ENCODE data around the gene MT1F.

The MT1F gene

DNA sequence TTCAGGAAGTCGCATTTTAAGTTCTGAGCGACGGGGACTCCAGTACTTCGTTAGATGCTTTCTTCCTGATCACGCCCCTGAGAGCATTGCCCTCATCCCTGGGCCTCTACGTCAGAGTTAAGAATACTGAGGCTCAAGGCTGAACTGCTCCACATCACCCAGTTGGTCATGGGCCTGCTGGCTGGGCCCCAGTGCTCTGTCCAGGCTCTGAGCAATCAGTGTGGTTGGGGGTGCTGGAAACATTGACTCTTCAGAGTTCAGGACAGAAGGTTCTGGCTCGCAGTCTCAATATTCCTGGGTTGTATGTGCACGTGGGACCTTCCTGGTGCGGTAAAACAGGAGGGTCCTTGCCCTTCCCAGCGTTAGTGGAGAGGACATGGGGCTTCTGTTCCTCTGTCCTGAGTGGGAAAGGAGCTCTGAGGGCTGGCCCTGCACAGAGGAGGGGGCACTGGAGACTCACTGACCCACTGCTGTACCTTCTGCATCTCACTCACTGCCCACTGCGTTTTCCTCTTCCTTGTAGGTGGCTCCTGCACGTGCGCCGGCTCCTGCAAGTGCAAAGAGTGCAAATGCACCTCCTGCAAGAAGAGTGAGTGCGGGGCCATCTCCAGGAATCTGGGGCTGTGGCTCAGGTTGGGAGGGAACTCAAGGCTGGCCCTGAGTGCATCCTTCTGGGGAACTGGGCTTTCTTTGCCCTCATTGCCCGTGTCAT, 31.7 kb upstream of the MT1F start:
- no peak for DNase-seq

DNA sequence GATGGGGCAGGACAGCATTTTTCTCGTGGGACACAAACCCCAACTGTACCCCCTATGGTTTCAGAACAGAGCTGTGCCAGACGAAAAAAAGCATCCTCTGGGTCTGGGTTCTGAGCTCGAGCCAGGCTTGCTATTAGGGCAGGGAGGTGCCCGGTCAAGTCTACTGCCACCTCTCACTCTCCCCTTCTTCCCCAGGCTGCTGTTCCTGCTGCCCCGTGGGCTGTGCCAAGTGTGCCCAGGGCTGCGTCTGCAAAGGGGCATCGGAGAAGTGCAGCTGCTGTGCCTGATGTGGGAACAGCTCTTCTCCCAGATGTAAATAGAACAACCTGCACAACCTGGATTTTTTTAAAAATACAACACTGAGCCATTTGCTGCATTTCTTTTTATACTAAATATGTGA, 31.1 kb upstream of the MT1F start:
- DNase-seq: no peak

DNA sequence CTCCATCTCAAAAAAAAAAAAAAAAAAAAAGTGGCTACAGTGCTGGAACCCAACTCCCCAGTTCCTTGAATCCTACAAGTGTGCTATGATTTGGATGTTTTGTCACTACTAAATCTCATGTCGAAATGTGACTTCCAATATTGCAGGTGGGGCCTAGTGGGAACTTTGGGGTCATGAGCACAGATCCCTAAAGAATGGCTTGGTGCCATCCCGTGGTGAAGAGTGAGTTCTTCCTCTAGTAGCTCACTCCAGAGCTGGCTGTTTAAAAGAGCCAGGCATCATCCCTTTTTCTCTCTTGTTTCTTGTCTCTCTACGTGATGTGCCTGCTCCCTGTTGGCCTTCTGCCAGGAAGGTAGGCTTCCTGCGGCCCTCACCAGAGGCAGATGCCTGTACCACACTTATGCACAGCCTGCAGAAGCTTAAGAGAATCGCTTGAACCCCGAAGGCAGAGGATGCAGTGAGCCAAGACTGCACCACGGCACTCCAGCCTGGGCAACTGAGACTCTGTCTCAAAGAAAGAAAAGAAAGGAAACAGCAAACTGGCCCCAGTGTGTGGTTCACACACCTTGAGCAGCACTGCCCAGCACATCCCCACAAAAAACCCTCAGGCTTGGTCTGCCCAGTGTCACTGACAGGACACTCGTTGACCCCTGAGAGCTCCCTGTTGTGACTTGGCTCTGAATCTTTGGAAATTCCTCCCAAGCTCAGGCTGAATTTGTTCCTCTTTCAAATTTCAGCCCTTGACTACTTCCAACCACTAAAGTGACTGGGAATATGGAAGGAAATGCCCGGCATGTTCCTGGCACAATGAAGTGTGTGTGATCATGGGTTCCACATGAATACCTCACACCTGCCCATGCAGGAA, 29.0 kb upstream of the MT1F start:
- DNase-seq: no peak

DNA sequence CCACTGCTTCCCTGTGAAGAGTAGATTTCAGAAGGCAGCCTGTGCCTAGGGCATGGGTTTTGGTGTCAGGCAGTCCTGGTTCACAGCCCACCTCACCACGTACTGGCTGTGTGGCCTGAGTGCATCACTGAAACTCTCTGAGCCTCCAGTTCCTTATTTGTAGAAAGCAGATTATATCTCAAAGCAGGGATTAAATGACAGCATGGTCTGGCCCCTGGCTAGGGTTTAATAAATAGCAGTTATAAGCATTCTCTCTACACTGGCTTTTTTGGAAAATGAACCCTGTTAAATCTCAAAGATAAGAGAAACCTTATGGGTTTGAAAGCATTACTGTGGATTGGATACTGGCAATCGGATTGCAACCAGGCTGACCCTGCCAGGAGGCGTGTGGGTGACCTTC, 28.2 kb upstream of the MT1F start:
- no peak for DNase-seq

DNA sequence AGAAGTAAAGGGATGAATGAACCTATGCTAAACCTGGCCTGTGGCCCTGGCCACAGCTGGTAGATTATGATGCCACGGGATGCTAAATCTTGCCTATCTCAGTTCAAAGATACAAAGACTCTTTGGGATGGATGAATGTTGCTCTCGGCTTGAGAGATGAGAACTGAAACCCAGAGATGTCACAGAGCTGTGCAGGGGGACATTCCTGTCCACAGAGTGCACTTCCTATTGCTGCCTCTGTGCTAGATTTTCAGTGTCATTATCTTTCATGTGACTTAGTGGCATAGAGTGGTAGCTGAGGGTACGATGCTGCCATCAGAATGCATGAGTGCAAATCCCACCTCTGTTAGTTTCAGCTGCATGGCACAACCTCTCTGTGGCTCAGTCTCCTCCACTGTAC, 27.6 kb upstream of the MT1F start:
- no peak for DNase-seq

DNA sequence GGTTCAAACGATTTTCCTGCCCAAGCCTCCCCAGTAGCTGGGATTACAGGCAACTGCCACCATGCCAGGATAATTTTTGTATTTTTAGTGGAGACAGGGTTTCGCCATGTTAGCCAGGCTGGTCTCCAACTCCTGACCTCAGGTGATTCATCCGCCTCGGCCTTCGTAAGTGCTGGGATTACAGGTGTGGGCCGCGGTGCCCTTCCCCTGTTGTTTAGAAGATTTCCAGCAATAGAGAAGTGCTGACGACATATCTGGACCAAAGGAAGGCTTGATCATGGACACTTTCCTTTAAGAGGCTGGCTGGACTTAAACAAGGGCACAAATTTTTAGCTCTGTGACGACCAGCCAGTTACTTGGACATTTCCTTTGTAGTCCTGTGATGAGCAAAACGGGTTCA, 26.6 kb upstream of the MT1F start:
- no peak for DNase-seq

DNA sequence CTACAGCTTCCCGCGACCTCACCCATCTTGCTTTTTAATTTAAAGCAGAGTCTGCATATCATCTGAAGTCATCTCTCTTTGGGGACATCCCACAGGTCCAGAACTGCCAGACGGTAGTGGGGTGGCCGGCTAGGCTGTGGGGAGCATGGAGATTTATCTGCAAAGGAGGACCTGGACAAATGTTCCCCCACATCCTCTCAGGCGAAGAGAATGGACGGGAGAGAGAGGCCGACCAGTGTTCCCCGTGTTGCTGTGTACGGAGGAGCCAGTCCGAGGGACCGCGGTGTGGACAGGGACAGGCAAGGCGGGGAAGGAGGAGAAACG, 26.0 kb upstream of the MT1F start:
- DNase-seq: no peak

DNA sequence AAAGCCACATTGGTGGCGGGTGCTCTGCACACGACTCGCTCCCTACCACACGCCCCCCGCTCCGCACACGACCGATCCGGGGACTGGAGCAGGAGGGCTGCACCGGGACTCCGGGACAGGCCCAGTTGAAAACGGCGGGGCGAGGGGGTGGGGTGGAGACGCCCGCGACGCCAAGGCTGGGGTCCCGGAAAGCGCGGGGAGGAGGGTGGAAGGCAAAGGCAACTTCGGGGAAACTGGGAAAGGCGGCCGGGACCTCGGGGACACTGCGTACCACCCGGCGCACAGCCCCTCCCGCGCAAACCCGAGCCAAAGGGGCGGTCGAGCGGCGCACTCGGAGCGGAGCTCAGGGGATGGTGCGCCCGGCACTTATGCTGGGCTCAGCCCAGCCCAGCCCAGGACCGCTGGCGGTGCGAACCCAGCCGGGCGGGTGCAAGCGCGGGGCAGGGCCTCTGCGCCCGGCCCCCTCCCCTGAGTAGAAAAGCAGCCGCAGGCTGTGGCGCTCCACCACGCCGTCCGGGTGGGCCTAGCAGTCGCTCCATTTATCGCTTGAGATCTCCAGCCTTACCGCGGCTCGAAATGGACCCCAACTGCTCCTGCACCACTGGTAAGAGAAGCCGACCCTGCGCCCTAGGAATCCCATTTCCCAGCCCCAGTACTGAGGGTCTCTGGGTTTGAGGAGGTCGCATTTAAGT, 25.5 kb upstream of the MT1F start, which contains the start of gene MT1M:
Gene MT1M, plus strand, starts transcription at position 504 of the 692 bp plus-strand sequence. Its CDS starts 73 bp downstream, at position 577.
- no peak for DNase-seq

DNA sequence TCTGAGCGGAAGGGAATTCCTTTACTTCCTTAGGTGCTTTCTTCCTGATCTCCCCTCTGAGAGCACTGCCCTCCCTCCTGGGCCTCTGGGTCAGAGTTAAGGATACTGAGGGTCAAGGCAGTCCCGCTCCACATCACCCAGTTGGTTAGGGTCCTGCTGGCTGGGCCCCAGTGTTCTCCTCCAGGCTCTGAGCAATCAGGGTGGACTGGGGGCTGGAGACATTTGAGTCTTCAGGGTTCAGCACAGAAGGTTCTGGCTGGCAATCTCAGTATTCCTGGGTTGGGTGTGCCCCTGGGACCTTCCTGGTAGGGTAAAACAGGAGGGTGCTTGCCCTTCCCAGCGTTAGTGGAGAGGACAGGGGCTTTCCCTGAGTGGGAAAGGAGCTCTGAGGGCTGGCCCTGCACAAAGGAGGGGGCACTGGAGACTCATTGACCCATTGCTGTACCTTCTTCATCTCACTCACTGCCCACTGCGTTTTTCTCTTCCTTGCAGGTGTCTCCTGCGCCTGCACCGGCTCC, 24.9 kb upstream of the MT1F start:
- no peak for DNase-seq

DNA sequence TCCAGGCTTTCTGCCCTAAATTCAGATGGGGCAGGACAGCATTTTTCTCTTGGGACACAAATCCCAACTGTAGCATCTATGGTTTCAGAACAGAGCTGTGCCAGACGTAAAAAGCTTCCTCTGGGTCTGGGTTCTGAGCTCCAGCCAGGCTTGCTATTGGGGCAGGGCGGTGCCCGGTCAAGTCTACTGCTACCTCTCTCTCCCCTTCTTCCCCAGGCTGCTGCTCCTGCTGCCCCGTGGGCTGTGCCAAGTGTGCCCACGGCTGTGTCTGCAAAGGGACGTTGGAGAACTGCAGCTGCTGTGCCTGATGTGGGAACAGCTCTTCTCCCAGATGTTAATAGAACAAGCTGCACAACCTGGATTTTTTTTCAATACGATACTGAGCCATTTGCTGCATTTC, 24.2 kb upstream of the MT1F start:
- DNase-seq: no peak

DNA sequence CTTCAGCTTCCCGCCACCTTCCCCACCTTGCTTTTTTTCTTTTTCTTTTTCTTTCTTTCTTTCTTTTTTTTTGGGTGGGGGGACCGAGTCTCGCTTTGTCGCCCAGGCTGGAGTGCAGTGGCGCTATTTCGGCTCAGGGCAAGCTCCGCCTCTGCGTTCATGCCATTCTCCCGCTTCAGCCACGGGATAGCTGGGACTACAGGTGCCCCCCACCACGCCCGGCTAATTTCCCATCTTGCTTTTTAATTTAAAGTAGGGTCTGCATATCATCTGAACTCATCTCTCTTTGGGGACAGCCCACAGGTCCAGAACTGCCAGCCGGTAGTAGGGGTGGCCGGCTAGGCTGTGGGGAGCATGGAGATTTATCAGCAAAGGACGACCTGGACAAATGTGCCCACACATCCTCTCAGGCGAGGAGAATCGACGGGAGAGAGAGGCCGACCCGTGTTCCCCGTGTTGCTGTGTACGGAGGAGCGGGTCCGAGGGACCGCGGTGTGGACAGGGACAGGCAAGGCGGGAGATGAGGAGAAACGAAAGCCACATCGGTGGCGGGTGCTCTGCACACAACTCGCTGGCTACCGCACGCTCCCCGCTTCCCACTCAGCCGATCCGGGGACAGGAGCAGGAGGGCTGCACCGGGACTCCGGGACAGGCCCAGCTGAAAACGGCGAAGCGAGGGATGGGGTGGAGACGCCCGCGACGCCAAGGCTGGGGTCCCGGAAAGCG, 22.9 kb upstream of the MT1F start:
- DNase-seq: no peak

DNA sequence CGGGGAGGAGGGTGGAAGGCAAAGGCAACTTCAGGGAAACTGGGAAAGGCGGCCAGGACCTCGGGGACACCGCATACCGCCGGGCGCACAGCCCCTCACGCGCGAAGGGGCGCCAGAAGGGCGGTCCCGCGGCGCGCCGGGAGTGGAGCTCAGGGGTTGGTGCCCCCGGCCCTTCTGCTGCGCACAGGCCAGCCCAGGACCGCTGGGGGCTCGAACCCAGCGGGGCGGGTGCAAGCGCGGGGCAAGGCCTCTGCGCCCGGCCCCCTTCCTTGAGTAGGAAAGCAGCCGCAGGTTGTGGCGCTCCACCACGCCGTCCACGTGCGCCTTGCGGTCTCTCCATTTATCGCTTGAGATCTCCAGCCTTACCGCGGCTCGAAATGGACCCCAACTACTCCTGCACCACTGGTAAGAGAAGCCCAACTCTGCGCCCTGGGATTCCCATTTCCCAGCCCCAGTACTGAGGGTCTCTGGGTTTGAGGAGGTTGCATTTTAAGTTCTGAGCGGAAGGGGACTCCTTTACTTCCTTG, 22.3 kb upstream of the MT1F start:
- DNase-seq: no peak

DNA sequence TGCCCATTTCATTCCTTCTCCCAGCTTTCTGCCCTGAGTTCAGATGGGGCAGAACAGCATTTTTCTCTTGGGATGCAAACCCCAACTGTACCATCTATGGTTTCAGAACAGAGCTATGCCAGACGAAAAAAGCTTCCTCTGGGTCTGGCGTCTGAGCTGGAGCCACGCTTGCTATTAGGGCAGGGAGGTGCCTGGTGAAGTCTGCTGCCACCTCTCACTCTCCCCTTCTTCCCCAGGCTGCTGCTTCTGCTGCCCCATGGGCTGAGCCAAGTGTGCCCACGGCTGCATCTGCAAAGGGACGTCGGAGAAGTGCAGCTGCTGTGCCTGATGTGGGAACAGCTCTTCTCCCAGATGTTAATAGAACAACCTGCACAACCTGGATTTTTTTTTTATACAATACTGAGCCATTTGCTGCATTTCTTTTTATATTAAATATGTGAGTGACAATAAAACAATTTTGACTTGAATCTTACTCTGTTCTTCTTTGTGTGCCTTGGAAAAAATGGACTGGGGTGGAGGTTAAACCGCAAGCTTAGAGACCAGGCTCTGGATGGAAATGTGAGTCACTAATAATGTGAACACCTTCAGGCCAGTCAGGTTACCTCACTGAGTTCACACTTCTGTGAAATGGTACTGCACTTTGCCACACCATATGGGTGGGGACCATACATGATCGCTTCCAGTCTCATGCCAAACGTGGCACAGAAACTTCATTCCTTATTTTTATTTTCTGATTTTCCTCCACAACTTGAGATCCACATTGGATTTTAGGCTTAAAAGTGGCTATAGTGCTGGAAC, 20.9 kb upstream of the MT1F start:
- DNase-seq: no peak

DNA sequence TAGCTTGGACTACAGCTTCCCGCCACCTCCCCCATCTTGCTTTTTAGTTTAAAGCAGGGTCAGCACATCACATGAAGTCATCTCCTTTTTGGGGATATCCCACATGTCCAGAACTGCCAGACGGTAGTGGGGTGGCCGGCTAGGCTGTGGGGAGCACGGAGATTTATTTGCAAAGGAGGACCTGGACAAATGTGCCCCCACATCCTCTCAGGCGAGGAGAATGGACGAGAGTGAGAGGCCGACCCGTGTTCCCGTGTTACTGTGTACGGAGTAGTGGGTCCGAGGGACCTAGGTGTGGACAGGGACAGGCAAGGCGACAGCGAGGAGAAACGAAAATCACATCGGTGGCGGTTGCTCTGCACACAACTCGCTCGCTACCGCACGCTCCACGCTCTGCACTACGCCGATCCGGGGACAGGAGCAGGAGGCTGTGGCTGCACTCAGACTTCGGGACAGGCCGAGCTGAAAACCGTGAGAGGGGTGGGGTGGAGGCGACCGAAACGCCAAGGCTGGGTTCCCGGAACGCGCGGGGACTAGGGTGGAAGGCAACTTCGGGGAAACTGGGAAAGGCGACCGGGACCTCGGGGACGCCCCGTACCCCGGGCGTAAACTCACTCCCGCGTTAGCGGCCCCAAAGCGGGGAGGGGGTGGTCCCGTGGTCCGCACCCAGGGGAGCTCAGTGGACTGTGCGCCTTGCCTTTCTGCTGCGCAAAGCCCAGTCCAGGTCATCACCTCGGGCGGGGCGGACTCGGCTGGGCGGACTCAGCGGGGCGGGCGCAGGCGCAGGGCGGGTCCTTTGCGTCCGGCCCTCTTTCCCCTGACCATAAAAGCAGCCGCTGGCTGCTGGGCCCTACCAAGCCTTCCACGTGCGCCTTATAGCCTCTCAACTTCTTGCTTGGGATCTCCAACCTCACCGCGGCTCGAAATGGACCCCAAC, 19.7 kb upstream of the MT1F start, which contains the start of gene MT1A:
Gene MT1A, plus strand, starts transcription at position 853 of the 937 bp plus-strand sequence. Its CDS starts 73 bp downstream, at position 926.
- no peak for DNase-seq

DNA sequence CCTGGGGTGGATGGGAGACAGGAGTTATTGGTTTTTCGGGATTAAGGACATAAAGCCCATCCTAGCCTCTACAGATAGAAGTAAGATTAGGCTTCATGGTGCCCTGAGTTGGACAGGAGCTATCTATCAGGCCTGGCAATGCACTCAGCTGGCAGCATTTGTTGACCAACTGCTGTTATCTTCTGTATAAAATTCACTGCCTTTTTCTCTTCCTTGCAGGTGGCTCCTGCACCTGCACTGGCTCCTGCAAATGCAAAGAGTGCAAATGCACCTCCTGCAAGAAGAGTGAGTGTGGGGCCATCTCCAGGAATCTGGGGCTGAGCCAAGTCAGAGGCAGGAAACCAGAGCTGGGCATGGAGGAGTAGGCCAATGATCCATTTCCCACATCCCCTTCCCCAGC, 18.7 kb upstream of the MT1F start:
- no peak for DNase-seq

DNA sequence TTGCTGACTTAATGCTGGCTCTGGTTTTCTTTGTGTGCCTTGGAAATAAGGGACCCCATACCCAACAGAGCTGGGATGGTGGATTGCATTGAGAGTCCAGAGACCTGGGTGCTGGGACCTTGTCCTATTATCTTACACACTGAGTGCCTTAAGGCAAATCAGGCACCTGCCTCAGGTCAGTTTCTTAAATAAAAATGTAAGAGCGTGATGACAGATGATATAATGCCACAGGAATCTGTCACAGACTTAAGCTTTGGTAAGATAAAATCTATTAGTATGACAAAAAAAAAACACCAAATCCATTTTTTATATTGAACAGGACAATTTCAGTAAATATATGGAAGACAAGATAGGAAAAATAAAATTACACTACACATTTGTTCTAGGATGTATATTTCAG, 17.7 kb upstream of the MT1F start:
- DNase-seq: no peak

DNA sequence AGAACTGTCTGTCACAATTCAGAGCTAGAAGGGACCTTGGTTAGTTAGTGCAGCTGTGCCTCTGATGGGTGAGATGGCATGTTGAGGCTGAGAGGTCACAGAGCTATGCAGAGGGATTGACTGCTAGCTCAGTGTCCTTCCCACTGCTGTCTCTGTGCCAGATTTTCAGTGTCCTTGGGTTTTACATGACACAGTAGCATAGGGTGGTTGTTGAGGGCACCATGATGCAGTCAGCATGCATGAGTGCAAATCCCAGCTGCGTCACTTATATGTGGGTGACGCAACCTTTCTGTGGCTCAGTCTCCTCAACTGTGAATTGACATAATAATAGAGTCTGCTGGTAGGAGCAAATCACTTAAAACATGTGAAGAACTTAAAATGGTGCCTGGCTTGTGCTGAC, 16.6 kb upstream of the MT1F start:
- no peak for DNase-seq

DNA sequence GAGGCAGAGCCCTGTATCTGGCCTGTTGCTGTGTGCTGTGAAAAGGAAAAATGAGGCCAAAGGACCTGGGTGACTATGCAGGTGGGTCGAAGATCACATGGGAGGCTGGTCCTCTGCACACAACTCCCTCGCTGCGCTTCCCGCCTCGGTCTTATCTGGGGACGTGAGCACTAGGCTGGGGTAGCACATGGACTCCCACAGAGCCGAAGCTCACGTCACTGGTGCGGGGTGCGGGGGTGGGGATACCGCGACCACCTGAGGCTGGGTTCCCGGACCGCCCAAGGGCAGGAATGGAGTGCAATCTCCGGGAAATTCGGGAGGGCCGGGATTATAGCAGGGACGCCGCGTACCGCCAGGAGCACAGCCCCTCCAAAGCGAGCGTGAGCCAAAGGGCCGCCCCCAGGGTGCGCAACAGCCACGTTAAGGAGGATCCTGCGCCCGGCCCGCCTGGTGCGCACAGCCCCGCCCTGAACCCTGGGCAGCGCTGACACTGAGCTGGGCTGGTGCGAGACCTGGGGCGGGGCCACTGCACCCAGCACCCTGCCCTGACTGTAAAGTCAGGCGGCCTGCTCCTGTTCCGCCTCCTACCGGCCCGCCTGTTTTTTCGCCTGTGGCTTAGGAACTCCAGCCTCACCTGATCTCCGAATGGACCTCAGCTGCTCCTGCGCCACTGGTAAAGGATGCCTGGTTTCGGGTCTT, 14.5 kb upstream of the MT1F start:
- peak; percentile 78 to 81 for DNase-seq

DNA sequence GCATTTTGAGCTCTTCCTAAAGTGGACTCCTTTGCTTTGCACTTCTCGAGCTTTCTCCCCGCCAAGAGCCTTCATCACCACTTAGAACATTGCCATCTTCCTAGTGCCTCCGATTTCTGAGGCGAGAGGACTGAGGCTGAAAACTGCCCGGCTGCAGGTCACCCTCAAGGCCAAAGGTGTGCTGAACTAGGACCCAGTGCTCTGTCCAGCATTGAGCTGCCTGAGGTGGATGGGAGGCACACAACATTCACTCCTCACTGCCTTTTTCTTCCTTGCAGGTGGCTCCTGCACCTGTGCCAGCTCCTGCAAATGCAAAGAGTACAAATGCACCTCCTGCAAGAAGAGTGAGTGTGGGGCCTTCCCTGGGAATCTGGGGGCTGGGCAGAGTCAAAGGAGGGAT, 13.9 kb upstream of the MT1F start:
- DNase-seq: no peak

DNA sequence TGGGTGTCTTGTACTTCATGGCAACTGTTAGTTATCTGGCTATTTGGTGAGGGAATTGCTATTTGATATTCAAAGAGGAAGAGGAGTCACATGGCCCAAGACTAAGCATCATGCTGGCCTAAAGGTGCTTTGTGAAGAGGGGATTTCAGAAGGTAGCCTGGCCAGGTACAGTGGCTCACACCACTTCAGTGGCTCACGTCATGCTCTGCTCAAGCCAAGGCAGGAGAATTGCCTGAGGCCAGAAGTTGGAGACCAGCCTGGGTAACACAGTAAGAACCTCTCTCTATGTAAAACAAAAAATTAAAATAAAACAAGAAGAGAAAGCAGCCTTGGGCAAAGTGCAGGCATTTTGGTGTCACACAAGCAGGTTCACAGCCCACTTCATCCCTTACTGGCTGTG, 12.4 kb upstream of the MT1F start:
- DNase-seq: no peak

Data from CD4-positive, alpha-beta T cell treated with Interleukin-1 beta for 1 hour (primary cell).